AML-193 (cell line): ENCODE data around the gene PTPN11.
"Not testable (repeated sequence)": the region's sequence is repeated elsewhere in the genome, so short reads cannot be mapped to it uniquely, and the experiment has no call there.

Experiments used
- DNase-seq, 2 experiments: peaks; one replicate each; lab custom pipeline; 2025; lab: John Stamatoyannopoulos, UW

PTPN11 gene

GRCh38 chr12:112409064-112409905 is 9.5 kb upstream of the PTPN11 start, which contains the start of gene RPL6:
RPL6 (minus strand) TSS chr12:112409605; CDS start chr12:112408656, 949 bp downstream.
- peak; percentile 90 to 92 for DNase-seq

- no peak for DNase-seq
These were observed 8.9 kb upstream of the PTPN11 start for GRCh38 chr12:112409906-112410244.

GRCh38 chr12:112413855-112414625 is 4.7 kb upstream of the PTPN11 start:
- DNase-seq: peak in 1 of 2 experiments; percentile 2

GRCh38 chr12:112415457-112415856 is 3.3 kb upstream of the PTPN11 start:
- not testable (repeated sequence) for DNase-seq

GRCh38 chr12:112418273-112418607 is 507 bp upstream of the PTPN11 start:
- no peak for DNase-seq

- peak; percentile 26 to 40 for DNase-seq
These were observed 768 bp downstream of the PTPN11 start for GRCh38 chr12:112419297-112420133.

- no peak for DNase-seq
These were observed 2.0 kb downstream of the PTPN11 start for GRCh38 chr12:112420740-112421139.

GRCh38 chr12:112421363-112421762 is 2.6 kb downstream of the PTPN11 start:
- no peak for DNase-seq

- no peak for DNase-seq
These were observed 3.8 kb downstream of the PTPN11 start for GRCh38 chr12:112422531-112422930.

- DNase-seq: no peak
These were observed 5.4 kb downstream of the PTPN11 start for GRCh38 chr12:112424126-112424525.

- no peak for DNase-seq
These were observed 7.0 kb downstream of the PTPN11 start for GRCh38 chr12:112425582-112426382.

GRCh38 chr12:112427760-112428159 is 9.0 kb downstream of the PTPN11 start:
- DNase-seq: no peak

- no peak for DNase-seq
These were observed 12.2 kb downstream of the PTPN11 start for GRCh38 chr12:112430929-112431328.

GRCh38 chr12:112431965-112432364 is 13.2 kb downstream of the PTPN11 start:
- DNase-seq: no peak

- DNase-seq: no peak
These were observed 14.8 kb downstream of the PTPN11 start for GRCh38 chr12:112433551-112433950.

GRCh38 chr12:112438645-112439044 is 19.9 kb downstream of the PTPN11 start:
- DNase-seq: not testable (repeated sequence)

GRCh38 chr12:112439769-112440168 is 21.0 kb downstream of the PTPN11 start:
- no peak for DNase-seq

- not testable (repeated sequence) for DNase-seq
These were observed 21.9 kb downstream of the PTPN11 start for GRCh38 chr12:112440653-112441052.

- no peak for DNase-seq
These were observed 25.2 kb downstream of the PTPN11 start for GRCh38 chr12:112443916-112444315.

GRCh38 chr12:112446008-112446725 is 27.4 kb downstream of the PTPN11 start:
- no peak for DNase-seq

- DNase-seq: peak; percentile 19 to 43
These were observed 28.4 kb downstream of the PTPN11 start for GRCh38 chr12:112447106-112447505.
